ENCODE measurements around the gene THRB.

Gene THRB

GRCh38 chr3:24494618-24495325, at the start of gene THRB:
THRB (minus strand) TSS chr3:24494850.
- H3K9ac ChIP-seq (ENCODE audit: low read depth in 1 of 2, low read length in 2 of 2) = peak within 1 kb of the TSS; percentile 84 to 90
- no peaks in the 10 kb centered on the region for H3K27me3 ChIP-seq (ENCODE audit: control insufficient read depth in 2 of 2, insufficient read depth in 2 of 2, low read length in 2 of 2)
- peaks cover 9 to 21% of the 10 kb centered on the region in 2 donors for H3K4me1 ChIP-seq (ENCODE audit: control insufficient read depth in 2 of 2, insufficient read depth in 2 of 2, low read length in 2 of 2)

GRCh38 chr3:24541935-24542334, 47.3 kb upstream of the THRB start:
- Histone ChIP-seq H3K4me1 (ENCODE audit: control insufficient read depth in 2 of 2, insufficient read depth in 2 of 2, low read length in 2 of 2) (no peaks in the 10 kb centered on the region), H3K27ac (ENCODE audit: low read depth in 2 of 2, low read length in 2 of 2) (no peak overlapping the region), H3K4me3 (ENCODE audit: low read length in 2 of 2) (no peak overlapping the region), H3K36me3 (ENCODE audit: control insufficient read depth in 2 of 2, insufficient read depth in 2 of 2, low read length in 2 of 2) (no peaks in the 10 kb centered on the region), H3K9me3 (ENCODE audit: control insufficient read depth in 2 of 2, low read length in 2 of 2) (no peaks in the 10 kb centered on the region), H3K27me3 (ENCODE audit: control insufficient read depth in 2 of 2, insufficient read depth in 2 of 2, low read length in 2 of 2) (no peaks in the 10 kb centered on the region), H3K9ac (ENCODE audit: low read depth in 1 of 2, low read length in 2 of 2) (no peak overlapping the region)

More at GRCh38 chr3:24494618-24495325, at the start of gene THRB:
- H3K9me3 ChIP-seq (ENCODE audit: control insufficient read depth in 2 of 2, low read length in 2 of 2) = no peaks in the 10 kb centered on the region
- H3K27ac ChIP-seq (ENCODE audit: low read depth in 2 of 2, low read length in 2 of 2) = peak within 1 kb of the TSS; percentile 94 to 97
- H3K36me3 ChIP-seq (ENCODE audit: control insufficient read depth in 2 of 2, insufficient read depth in 2 of 2, low read length in 2 of 2) = no peaks in the 10 kb centered on the region
- H3K4me3 ChIP-seq (ENCODE audit: low read length in 2 of 2) = peak within 1 kb of the TSS; percentile 84 to 85

GRCh38 chr3:24540821-24541220, 46.2 kb upstream of the THRB start:
- Histone ChIP-seq H3K36me3 (ENCODE audit: control insufficient read depth in 2 of 2, insufficient read depth in 2 of 2, low read length in 2 of 2) (no peaks in the 10 kb centered on the region), H3K4me3 (ENCODE audit: low read length in 2 of 2) (no peak overlapping the region), H3K9ac (ENCODE audit: low read depth in 1 of 2, low read length in 2 of 2) (no peak overlapping the region), H3K9me3 (ENCODE audit: control insufficient read depth in 2 of 2, low read length in 2 of 2) (no peaks in the 10 kb centered on the region), H3K27me3 (ENCODE audit: control insufficient read depth in 2 of 2, insufficient read depth in 2 of 2, low read length in 2 of 2) (no peaks in the 10 kb centered on the region), H3K27ac (ENCODE audit: low read depth in 2 of 2, low read length in 2 of 2) (no peak overlapping the region), H3K4me1 (ENCODE audit: control insufficient read depth in 2 of 2, insufficient read depth in 2 of 2, low read length in 2 of 2) (no peaks in the 10 kb centered on the region)

- no peak overlapping the region for H3K27ac ChIP-seq (ENCODE audit: low read depth in 2 of 2, low read length in 2 of 2)
These were observed 45.0 kb upstream of the THRB start for GRCh38 chr3:24539699-24540098.

GRCh38 chr3:24538891-24539290, 44.2 kb upstream of the THRB start:
- Histone ChIP-seq H3K9ac (ENCODE audit: low read depth in 1 of 2, low read length in 2 of 2) (no peak overlapping the region), H3K9me3 (ENCODE audit: control insufficient read depth in 2 of 2, low read length in 2 of 2) (no peaks in the 10 kb centered on the region), H3K4me3 (ENCODE audit: low read length in 2 of 2) (no peak overlapping the region), H3K27me3 (ENCODE audit: control insufficient read depth in 2 of 2, insufficient read depth in 2 of 2, low read length in 2 of 2) (no peaks in the 10 kb centered on the region), H3K4me1 (ENCODE audit: control insufficient read depth in 2 of 2, insufficient read depth in 2 of 2, low read length in 2 of 2) (no peaks in the 10 kb centered on the region), H3K27ac (ENCODE audit: low read depth in 2 of 2, low read length in 2 of 2) (no peak overlapping the region), H3K36me3 (ENCODE audit: control insufficient read depth in 2 of 2, insufficient read depth in 2 of 2, low read length in 2 of 2) (no peaks in the 10 kb centered on the region)

More at GRCh38 chr3:24539699-24540098, 45.0 kb upstream of the THRB start:
- H3K27me3 ChIP-seq (ENCODE audit: control insufficient read depth in 2 of 2, insufficient read depth in 2 of 2, low read length in 2 of 2) = no peaks in the 10 kb centered on the region
- no peak overlapping the region for H3K9ac ChIP-seq (ENCODE audit: low read depth in 1 of 2, low read length in 2 of 2)
- no peaks in the 10 kb centered on the region for H3K9me3 ChIP-seq (ENCODE audit: control insufficient read depth in 2 of 2, low read length in 2 of 2)
- H3K4me3 ChIP-seq (ENCODE audit: low read length in 2 of 2) = no peak overlapping the region
- H3K36me3 ChIP-seq (ENCODE audit: control insufficient read depth in 2 of 2, insufficient read depth in 2 of 2, low read length in 2 of 2) = no peaks in the 10 kb centered on the region
- no peaks in the 10 kb centered on the region for H3K4me1 ChIP-seq (ENCODE audit: control insufficient read depth in 2 of 2, insufficient read depth in 2 of 2, low read length in 2 of 2)

DNA sequence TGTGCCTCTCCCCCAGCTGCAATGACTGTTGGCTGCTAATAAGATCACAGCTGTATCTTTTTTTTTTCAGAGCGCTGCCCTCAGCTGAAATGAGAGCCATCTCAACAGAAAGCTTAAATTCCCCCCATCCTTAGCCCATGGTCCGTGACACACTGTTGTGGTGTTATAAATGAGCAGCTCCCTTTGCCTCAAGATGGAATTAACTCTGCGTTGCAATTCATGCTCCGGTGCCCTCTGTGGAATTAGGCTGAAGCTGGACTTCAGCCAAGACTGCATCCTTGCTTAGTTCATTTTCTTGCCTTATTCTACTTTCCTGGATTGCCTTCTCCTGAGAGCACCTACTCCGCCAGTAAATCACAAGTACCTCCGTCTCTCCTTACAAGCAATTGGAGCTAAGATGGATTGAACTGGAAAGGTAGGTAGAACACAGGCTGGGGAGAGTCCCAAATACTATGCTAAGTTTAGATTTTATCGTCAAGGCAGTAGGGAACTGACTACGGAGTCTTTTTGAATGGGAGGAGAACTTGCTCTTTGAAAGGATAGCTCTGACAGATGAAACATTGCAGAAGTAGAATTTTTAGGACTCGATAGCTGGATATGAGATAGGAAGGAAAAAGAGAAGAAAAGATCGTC, 39.0 kb upstream of the THRB start:
- Histone ChIP-seq H3K4me1 (ENCODE audit: control insufficient read depth in 2 of 2, insufficient read depth in 2 of 2, low read length in 2 of 2) (no peaks in the 10 kb centered on the region), H3K4me3 (ENCODE audit: low read length in 2 of 2) (no peak overlapping the region), H3K9me3 (ENCODE audit: control insufficient read depth in 2 of 2, low read length in 2 of 2) (no peaks in the 10 kb centered on the region), H3K9ac (ENCODE audit: low read depth in 1 of 2, low read length in 2 of 2) (no peak overlapping the region), H3K36me3 (ENCODE audit: control insufficient read depth in 2 of 2, insufficient read depth in 2 of 2, low read length in 2 of 2) (no peaks in the 10 kb centered on the region), H3K27me3 (ENCODE audit: control insufficient read depth in 2 of 2, insufficient read depth in 2 of 2, low read length in 2 of 2) (no peaks in the 10 kb centered on the region), H3K27ac (ENCODE audit: low read depth in 2 of 2, low read length in 2 of 2) (no peak overlapping the region)

- Histone ChIP-seq H3K4me1 (ENCODE audit: control insufficient read depth in 2 of 2, insufficient read depth in 2 of 2, low read length in 2 of 2) (peaks cover 0 to 5% of the 10 kb centered on the region in 2 donors), H3K9ac (ENCODE audit: low read depth in 1 of 2, low read length in 2 of 2) (no peak overlapping the region), H3K27me3 (ENCODE audit: control insufficient read depth in 2 of 2, insufficient read depth in 2 of 2, low read length in 2 of 2) (no peaks in the 10 kb centered on the region), H3K4me3 (ENCODE audit: low read length in 2 of 2) (no peak overlapping the region), H3K27ac (ENCODE audit: low read depth in 2 of 2, low read length in 2 of 2) (no peak overlapping the region), H3K36me3 (ENCODE audit: control insufficient read depth in 2 of 2, insufficient read depth in 2 of 2, low read length in 2 of 2) (no peaks in the 10 kb centered on the region), H3K9me3 (ENCODE audit: control insufficient read depth in 2 of 2, low read length in 2 of 2) (no peaks in the 10 kb centered on the region)
These were observed 35.8 kb upstream of the THRB start for GRCh38 chr3:24530471-24530870.

DNA sequence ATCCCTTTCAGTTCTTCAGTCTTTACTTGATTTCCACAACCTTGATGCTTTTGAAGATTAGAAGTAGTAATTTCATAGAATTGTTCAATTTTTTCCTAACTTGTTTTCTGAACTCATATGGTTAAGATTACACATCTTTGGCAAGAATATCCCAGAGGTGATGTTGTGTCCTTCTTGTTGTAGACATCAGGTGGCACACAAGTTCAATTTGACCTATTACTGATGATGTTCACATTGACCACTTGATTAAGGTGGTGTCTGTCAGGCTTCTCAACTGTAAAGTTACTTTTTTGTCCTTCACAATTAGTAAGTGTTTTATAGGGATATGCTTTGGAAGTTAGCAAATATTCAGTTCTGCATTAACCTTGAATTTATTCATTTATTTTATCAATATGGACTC, 34.6 kb upstream of the THRB start:
- Histone ChIP-seq H3K4me3 (ENCODE audit: low read length in 2 of 2) (no peak overlapping the region), H3K36me3 (ENCODE audit: control insufficient read depth in 2 of 2, insufficient read depth in 2 of 2, low read length in 2 of 2) (no peaks in the 10 kb centered on the region), H3K4me1 (ENCODE audit: control insufficient read depth in 2 of 2, insufficient read depth in 2 of 2, low read length in 2 of 2) (peaks cover 0 to 5% of the 10 kb centered on the region in 2 donors), H3K27ac (ENCODE audit: low read depth in 2 of 2, low read length in 2 of 2) (no peak overlapping the region), H3K9ac (ENCODE audit: low read depth in 1 of 2, low read length in 2 of 2) (no peak overlapping the region), H3K9me3 (ENCODE audit: control insufficient read depth in 2 of 2, low read length in 2 of 2) (no peaks in the 10 kb centered on the region), H3K27me3 (ENCODE audit: control insufficient read depth in 2 of 2, insufficient read depth in 2 of 2, low read length in 2 of 2) (no peaks in the 10 kb centered on the region)

DNA sequence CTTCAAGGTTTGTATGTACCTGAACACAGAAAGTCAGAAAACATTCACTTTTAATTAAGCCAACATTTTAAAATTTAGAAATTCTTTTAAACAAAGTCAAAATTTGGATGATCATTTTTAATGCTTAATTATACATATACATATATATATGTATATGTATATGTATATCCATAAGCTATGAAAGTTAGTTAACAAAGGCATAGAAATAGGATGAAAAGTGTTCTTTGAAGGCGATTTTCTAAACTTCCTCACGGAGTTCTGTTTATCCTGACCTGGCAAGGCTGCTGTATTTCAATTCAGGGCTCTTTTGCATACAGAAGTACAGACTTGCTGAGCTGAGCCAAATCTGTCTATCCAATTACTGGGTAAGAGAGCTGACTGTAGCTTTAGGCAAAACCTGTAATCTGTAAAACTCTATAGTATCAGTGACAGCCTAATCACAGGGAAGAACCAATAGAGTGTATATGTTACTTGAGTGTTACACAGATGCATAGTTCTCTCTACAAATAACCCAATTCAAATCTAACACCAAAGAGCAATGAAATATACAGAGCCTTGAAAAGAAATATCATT, 32.1 kb upstream of the THRB start:
- Histone ChIP-seq H3K9me3 (ENCODE audit: control insufficient read depth in 2 of 2, low read length in 2 of 2) (no peaks in the 10 kb centered on the region), H3K36me3 (ENCODE audit: control insufficient read depth in 2 of 2, insufficient read depth in 2 of 2, low read length in 2 of 2) (no peaks in the 10 kb centered on the region), H3K27me3 (ENCODE audit: control insufficient read depth in 2 of 2, insufficient read depth in 2 of 2, low read length in 2 of 2) (no peaks in the 10 kb centered on the region), H3K9ac (ENCODE audit: low read depth in 1 of 2, low read length in 2 of 2) (no peak overlapping the region), H3K27ac (ENCODE audit: low read depth in 2 of 2, low read length in 2 of 2) (no peak overlapping the region), H3K4me1 (ENCODE audit: control insufficient read depth in 2 of 2, insufficient read depth in 2 of 2, low read length in 2 of 2) (peaks cover 5 to 6% of the 10 kb centered on the region in 2 donors), H3K4me3 (ENCODE audit: low read length in 2 of 2) (no peak overlapping the region)

DNA sequence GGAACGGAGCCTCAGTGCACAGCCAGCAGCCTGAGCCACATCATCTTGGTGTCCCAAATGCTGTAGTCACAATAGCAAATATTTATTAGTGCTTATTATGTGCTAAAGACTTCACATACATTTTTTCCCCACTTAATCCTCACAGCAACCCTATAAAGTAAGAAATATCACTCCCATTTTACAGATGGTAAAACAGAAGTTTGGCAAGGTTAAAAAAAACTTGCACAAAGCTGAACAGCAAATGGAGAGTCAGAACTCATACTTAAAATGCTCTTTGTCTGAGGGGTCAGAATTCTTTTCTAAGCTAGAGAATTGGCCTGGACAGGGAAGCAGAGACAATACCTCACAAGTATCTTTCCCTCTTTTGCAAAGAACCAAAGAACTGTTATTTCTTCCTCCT, 30.9 kb upstream of the THRB start:
- Histone ChIP-seq H3K9ac (ENCODE audit: low read depth in 1 of 2, low read length in 2 of 2) (no peak overlapping the region), H3K9me3 (ENCODE audit: control insufficient read depth in 2 of 2, low read length in 2 of 2) (no peaks in the 10 kb centered on the region), H3K36me3 (ENCODE audit: control insufficient read depth in 2 of 2, insufficient read depth in 2 of 2, low read length in 2 of 2) (no peaks in the 10 kb centered on the region), H3K4me3 (ENCODE audit: low read length in 2 of 2) (no peak overlapping the region), H3K4me1 (ENCODE audit: control insufficient read depth in 2 of 2, insufficient read depth in 2 of 2, low read length in 2 of 2) (peaks cover 5 to 11% of the 10 kb centered on the region in 2 donors), H3K27ac (ENCODE audit: low read depth in 2 of 2, low read length in 2 of 2) (no peak overlapping the region), H3K27me3 (ENCODE audit: control insufficient read depth in 2 of 2, insufficient read depth in 2 of 2, low read length in 2 of 2) (no peaks in the 10 kb centered on the region)

Data from mucosa of rectum (tissue), 2 donors.